Measurements from ENCODE around the gene HSP90AB1.
"Not testable (repeated sequence)": the region's sequence is repeated elsewhere in the genome, so short reads cannot be mapped to it uniquely, and the experiment has no call there.

Gene HSP90AB1

DNA sequence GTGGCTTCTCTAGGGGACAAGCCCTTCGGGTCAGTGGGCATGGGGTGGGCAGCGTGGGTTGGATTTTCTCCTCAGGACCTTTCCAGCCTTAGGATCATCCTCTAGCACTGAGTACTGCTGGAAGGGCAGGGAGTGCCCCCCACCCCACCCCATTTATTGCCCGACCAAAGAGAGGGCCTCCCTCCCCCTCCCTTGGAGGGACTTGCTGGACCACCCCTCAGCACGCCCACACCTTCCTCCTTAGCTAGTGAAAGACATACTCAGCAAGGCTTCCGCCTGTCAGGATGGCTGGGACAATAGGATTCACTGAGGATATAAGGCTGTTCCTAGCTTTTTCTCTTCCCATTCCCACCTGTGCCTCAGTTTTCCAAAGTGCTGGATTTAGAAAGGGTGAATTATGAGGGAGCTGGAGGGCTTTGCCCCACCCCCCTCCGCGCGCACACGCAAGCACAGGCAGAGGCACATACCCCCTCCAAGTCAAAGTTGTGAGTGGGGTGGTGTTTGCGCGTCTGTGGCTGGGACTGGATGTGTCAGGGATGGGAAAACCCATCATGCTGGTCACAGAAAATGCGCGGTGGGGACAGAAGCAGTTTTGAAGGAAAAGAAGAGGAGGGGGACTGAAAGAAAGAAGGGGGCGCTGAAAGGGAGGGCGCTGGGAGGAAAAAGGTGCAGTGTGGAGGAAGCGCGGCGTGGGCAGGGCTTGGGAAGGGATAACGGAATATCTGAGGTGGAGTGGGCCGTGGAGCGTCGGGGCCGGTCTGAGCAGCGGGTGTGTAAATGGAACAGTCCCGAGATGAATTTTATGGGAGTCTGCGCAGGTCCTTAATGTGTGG is 24.2 kb upstream of the HSP90AB1 start:
- no peak for DNase-seq (ENCODE audit: low read depth)

DNA sequence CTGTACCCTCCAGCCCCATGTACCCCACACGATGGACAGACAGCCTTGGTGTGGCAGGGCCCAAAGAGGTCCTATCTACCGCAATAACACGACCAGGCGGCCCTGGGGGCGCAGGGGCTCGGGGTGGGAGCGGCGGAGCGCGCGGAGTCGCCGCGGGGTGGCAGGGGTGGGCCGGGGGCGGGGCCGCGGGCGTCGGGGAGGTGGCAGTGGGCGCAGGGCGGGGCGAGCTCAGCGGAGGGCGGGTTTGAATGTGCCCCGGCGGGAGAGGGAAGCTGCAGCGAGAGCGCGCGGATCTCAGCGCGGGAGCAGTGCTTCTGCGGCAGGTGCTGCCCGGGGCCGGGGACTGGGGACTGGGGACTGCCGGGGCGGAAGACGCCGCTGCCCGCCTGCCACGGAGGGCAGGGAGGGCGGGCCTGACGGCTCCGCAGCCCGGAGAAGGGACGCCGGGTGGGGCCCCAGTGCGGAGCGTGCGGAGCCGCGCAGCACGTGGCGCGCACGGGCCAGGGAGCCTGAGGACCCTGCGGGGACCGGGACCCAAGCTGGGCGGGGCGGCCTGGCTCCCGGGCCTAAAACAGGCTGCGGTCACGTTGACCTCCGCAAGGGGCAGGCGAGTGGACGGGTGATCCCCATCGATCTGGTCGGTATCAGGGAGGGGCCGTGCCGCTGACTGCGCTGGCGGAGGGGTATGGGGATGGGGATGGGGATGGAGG is 23.4 kb upstream of the HSP90AB1 start, which contains the start of gene SLC29A1:
Gene SLC29A1 (plus strand): TSS at position 277 of the 710 bp plus-strand sequence. CDS start 3,719 bp downstream, outside the sequence.
- DNase-seq (ENCODE audit: low read depth), result peak; percentile 71

- DNase-seq (ENCODE audit: low read depth), result no peak
Measured at GRCh38 chr6:44224029-44224964, 22.6 kb upstream of the HSP90AB1 start.

GRCh38 chr6:44224965-44225305 is 22.0 kb upstream of the HSP90AB1 start:
- DNase-seq (ENCODE audit: low read depth), result no peak

DNA sequence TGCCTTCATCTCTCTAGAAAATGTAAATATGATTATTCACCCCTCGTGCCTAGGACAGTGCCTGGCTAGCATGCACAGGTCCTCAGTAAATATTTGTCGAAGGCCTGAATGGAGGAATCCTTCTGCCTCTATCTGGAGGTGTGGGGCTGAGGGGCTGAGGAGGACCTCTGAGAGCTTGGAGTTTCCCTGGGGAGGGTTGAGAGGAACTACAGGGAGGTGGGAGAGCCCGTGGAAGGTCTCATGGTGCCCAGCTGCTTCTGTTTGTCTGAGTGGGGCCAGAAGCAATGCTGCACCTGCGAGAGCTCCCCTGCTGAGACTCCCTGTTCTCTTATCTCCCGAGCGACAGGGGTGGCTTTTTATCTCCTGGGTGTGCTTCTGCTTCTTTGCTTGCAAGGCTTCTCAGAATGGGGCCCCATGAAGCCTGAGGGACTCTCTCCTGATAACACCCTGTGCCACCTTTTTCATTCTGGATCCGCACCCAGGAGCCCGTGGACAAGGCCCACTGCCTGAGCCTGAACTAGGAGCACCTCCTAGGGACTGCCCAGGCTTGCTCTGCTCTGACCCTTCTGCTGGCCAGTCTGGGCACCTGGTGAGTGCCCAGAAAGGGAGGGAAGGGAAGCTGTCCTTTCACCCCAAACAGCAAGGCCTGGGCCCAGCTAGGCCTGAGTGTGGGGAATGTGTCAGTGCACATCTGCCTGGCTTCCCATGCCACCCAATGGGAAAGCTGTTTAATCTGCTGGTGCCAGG is 21.1 kb upstream of the HSP90AB1 start:
- no peak for DNase-seq (ENCODE audit: low read depth)

GRCh38 chr6:44226368-44227147 is 20.3 kb upstream of the HSP90AB1 start:
- DNase-seq (ENCODE audit: low read depth), result no peak

- no peak for DNase-seq (ENCODE audit: low read depth)
Measured at GRCh38 chr6:44227148-44227793, 19.6 kb upstream of the HSP90AB1 start.

- no peak for DNase-seq (ENCODE audit: low read depth)
Measured at GRCh38 chr6:44228031-44228430, 18.9 kb upstream of the HSP90AB1 start.

DNA sequence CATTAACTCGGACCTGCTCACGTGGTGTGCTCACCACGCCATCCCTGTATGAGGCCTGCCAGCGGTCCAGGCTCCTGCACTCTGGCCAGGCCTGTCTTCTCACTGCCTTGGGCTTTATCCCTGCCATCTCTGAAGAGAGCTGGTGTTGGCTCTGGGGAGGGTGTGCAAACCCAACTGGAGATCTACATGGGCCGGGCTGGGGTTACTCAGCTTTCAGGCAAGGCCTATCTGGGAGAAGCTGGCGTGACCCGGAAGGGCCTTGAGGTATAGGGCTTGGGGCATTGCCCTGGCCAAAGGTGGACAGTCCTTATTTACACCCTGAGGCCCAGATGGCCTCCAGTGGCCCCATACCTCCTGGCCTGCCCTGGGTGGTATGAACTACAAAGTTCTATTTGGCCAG is 18.5 kb upstream of the HSP90AB1 start:
- no peak for DNase-seq (ENCODE audit: low read depth)

DNA sequence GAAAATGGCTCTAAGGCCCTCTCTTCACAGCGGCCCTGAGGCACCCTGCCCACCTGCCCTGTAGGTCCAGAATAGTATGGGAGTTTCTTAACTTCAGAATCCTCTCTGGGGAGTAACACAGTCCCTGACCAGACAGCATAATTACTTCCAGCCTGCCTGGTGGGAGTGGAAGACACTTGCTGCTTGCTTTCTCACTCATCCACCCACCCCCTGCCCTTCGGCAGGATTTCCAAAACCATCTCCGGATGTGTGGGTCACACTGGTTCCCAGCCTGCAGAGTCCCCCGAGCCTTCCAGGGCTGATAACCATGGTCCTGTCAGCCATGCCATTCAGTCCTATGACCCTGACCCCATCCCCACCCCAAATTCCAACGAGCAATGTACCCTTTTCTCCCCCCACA is 18.1 kb upstream of the HSP90AB1 start:
- no peak for DNase-seq (ENCODE audit: low read depth)

DNA sequence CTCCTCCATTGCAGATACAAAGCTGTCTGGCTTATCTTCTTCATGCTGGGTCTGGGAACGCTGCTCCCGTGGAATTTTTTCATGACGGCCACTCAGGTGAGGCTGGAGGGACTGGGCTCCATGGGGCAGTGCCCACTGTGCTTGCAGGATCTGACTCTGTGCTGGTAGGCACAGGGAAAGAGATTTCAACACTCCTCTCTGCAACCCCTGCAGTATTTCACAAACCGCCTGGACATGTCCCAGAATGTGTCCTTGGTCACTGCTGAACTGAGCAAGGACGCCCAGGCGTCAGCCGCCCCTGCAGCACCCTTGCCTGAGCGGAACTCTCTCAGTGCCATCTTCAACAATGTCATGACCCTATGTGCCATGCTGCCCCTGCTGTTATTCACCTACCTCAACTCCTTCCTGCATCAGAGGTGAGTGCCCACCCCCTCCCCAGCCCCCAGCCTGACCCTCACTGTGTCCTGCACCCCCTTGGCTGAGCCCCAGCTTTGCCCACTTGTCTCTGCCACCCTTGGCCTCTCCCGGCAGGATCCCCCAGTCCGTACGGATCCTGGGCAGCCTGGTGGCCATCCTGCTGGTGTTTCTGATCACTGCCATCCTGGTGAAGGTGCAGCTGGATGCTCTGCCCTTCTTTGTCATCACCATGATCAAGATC is 17.4 kb upstream of the HSP90AB1 start:
- DNase-seq (ENCODE audit: low read depth), result no peak

- no peak for DNase-seq (ENCODE audit: low read depth)
Measured at GRCh38 chr6:44230034-44230675, 16.7 kb upstream of the HSP90AB1 start.

DNA sequence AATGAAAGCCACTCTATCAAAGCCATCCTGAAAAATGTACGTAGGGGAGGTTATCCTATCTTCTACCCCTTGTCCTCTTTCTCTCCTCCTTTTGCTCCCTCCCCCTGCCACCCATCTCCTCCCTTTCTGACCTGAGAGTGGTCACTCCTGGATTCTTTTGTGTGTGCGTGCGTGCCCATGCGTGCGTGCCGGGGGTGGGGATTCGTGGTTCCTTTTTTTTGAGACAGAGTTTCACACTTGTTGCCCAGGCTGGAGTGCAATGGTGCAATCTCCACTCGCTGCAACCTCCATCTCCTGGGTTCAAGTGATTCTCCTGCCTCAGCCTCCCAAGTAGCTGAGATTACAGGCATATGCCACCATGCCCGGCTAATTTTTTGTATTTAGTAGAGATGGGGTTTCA is 15.5 kb upstream of the HSP90AB1 start:
- DNase-seq (ENCODE audit: low read depth), result not testable (repeated sequence)

DNA sequence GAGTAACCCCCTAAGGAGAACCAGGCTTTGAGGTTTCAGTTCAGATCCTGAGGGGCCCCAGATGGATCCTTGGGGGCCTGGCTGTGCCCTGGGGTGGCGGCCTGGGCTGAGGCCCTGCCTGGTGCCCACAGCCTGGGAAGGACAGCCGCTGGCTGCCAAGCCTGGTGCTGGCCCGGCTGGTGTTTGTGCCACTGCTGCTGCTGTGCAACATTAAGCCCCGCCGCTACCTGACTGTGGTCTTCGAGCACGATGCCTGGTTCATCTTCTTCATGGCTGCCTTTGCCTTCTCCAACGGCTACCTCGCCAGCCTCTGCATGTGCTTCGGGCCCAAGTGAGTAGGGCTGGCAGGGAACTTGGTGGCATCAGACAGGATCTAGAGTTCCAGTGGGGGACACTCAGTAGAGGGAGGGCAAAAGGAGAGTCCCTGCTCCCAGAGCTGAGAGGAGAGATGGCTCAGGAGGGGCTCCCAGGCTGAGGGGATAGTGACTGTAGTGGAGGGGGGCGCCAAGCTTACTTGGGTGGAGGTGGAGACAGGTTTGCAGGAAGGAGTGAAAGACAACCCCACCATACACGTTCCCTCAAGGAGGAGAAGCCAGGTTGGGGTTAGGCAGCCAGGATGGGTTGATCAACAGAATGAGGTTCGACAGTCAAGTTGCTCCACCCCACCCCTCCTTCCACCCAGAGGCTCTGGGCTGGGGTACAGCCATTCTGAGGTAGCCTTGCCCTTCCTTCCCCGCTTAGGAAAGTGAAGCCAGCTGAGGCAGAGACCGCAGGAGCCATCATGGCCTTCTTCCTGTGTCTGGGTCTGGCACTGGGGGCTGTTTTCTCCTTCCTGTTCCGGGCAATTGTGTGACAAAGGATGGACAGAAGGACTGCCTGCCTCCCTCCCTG is 14.0 kb upstream of the HSP90AB1 start:
- no peak for DNase-seq (ENCODE audit: low read depth)

GRCh38 chr6:44233567-44234100 is 13.3 kb upstream of the HSP90AB1 start:
- no peak for DNase-seq (ENCODE audit: low read depth)

DNA sequence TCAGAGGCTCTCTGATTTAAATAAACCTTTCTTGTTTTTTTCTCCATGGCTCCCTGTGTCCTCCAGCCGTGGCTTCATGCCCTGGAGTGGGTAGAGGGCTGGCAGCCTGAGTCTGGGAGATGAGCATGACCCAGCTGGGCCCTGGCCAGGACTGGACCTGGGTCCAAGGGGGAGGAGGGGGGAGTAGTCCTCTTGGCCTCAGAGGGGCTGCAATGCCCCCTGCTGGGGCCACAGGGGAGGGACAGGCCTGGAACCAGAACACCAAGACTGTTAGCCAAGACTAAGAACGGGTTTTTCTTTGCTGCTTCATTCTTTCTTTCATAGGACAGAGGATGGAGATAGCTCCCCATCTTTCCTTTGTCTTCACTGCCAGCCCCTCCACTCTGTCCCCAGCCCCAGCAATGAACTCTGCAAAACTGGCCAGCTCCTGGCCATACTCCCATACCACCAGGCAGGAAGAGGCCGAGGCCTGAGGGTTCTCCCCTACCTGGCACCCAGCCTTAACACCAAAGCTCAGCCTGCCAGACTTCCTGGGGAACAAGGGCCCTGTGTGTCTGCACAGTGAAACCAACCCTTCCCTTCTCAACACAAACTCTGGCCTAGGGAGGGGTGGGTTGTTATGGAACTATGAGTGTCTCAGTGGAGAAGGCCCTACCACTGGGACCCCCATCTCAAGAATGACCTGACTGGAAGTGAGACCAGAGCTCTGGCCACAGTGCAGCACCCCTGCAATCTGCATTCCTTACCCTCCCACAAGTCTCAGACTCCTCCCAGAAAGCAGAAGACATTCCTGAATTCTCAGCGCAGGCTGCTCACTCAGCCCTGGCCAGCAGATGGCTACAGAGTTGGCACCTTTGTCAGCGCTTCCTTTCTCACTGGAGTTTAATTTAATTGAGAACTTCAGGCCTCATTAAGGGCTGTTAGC is 12.5 kb upstream of the HSP90AB1 start:
- no peak for DNase-seq (ENCODE audit: low read depth)

- DNase-seq (ENCODE audit: low read depth), result no peak
Measured at GRCh38 chr6:44235269-44235668, 11.6 kb upstream of the HSP90AB1 start.

Measured in stimulated activated CD8-positive, alpha-beta memory T cell treated with anti-CD3 and anti-CD28 coated beads, Interleukin-12 subunit alpha, Interleukin-12 subunit beta, amount 100 ng/mL, for 1 hour (primary cell).